Naive B cell (primary cell): ENCODE measurements around the gene VRK2. TPM values are rescaled to one million over a fixed set of nuclear protein-coding genes. Genes with fewer than 3 reads are reported as not detected.

Source experiments
- ATAC-seq, 2 donors: fragments of 150-1000 bp; cut with Tn5 transposase; 2 replicates each; pipeline ENCODE4 v1.10.0; 2021; ENCODE audit warnings: low read depth in 2 of 2, mild to moderate bottlenecking in 2 of 2, moderate library complexity in 2 of 2
- DNase-seq: peaks from one replicate; pipeline ENCODE4 v3.0.0; 2022
- H3K27ac Mint-ChIP-seq, 6 donors: one replicate each; pipeline ENCODE4 v1.8.0; 2020 to 2022; ENCODE audit warnings: mild to moderate bottlenecking in 6 of 6, mixed read lengths in 6 of 6, moderate library complexity in 5 of 6, inconsistent platforms in 2 of 6
- H3K27me3 Mint-ChIP-seq, 3 donors: one replicate each; pipeline ENCODE4 v1.8.0; 2021 to 2022; ENCODE audit warnings: mixed read lengths in 3 of 3, mild to moderate bottlenecking in 1 of 3
- H3K36me3 Mint-ChIP-seq, 2 donors: one replicate each; pipeline ENCODE4 v1.8.0; 2020 to 2022; ENCODE audit warnings: mixed read lengths in 2 of 2, inconsistent platforms in 1 of 2, mild to moderate bottlenecking in 1 of 2
- H3K4me1 Mint-ChIP-seq, 3 donors: one replicate each; pipeline ENCODE4 v1.8.0; 2020 to 2022; ENCODE audit warnings: mixed read lengths in 3 of 3, inconsistent platforms in 1 of 3, mild to moderate bottlenecking in 1 of 3, moderate library complexity in 1 of 3
- H3K4me3 Mint-ChIP-seq, 8 donors: one replicate each; pipeline ENCODE4 v1.8.0; 2020 to 2022; ENCODE audit warnings: mild to moderate bottlenecking in 8 of 8, mixed read lengths in 8 of 8, moderate library complexity in 8 of 8, inconsistent platforms in 2 of 8
- H3K9me3 Mint-ChIP-seq, 7 donors: one replicate each; pipeline ENCODE4 v1.8.0; 2020 to 2022; ENCODE audit warnings: mixed read lengths in 7 of 7, mild to moderate bottlenecking in 5 of 7, inconsistent platforms in 2 of 7, moderate library complexity in 1 of 7
- polyA plus RNA-seq, 6 donors: library from polyadenylated mRNA; unstranded; fragments of 300-500 nt; fragmentation: Illumina TruSeq; gene quantifications; one replicate each; pipeline ENCODE4 v1.2.3, GENCODE V29; 2021; ENCODE audit warnings: low read depth in 6 of 6

Gene VRK2
- polyA plus RNA-seq, 6 donors from 2014 or later = 34.3 to 47.0 (median 41.2) TPM

GRCh38 chr2:58039170-58039611 lies 7.4 kb upstream of the VRK2 start:
- Mint-ChIP-seq H3K36me3 (no peaks in the 10 kb centered on the region), H3K27ac (peak overlapping the region; percentile 36 to 94 (median 83)), H3K4me3 (peak overlapping the region; percentile 11 to 74 (median 64)), H3K4me1 (peaks cover 36 to 47% (median 46%) of the 10 kb centered on the region in 3 donors), H3K9me3 (peaks cover 0 to 4% (median 0%) of the 10 kb centered on the region in 7 donors), H3K27me3 (no peaks in the 10 kb centered on the region)
- DNase-seq (peak; percentile 65), ATAC-seq (peak; percentile 97)

DNA sequence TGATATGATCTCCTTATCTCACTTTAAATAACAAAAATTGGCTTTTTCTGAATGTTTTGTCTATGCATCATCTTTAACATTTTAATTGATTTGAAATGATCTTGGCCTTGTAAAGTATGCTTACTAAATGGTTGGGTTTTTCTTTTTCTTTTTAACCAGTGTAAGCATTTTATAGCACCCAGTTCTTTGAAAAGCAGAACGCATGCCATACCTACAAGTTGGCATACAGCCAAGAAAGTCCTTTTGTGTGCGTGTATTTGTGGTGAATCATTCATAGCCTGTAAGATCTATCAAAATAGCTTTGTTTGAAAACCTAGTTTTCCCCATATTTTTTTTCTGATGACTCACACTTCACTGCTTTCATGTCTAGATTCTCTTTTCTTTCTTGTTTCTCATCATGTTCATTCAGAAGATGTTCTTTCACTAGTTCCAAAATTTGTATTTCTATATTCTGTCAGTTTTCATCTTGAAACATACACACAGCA lies 4.1 kb upstream of the VRK2 start:
- H3K9me3 Mint-ChIP-seq = peaks cover 0 to 4% (median 0%) of the 10 kb centered on the region in 7 donors
- no peaks in the 10 kb centered on the region for H3K27me3 Mint-ChIP-seq

DNA sequence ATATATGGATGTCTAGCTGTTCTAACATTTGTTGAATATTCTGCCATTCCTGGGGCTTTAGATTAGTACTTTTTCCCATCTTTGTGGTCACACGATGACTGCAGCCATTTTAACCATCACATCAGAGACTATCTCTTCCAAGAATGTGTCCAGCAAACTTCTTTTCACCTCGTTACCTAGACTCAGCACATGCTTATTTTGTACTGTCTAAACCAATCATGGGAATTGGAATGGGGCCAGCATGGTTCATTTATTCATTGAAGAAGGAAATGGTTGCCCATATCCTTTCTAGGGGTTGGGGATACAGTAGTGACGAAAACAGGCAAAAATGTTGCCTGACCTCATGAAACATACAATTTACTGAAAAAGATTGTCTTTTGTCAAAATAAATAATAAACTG lies 2.5 kb upstream of the VRK2 start:
- peaks cover 41 to 46% (median 43%) of the 10 kb centered on the region in 3 donors for H3K4me1 Mint-ChIP-seq
- H3K36me3 Mint-ChIP-seq = peaks cover 0 to under 1% of the 10 kb centered on the region in 2 donors
- H3K27me3 Mint-ChIP-seq = no peaks in the 10 kb centered on the region
- H3K27ac Mint-ChIP-seq = peak overlapping the region in 3 of 6 donors; percentile 76 to 86 (median 81)
- ATAC-seq = no peak
- no peaks in the 10 kb centered on the region for H3K9me3 Mint-ChIP-seq
- peak overlapping the region in 2 of 8 donors; percentile 83 to 94 for H3K4me3 Mint-ChIP-seq
- no peak for DNase-seq

More for the DNA sequence above, 4.1 kb upstream of the VRK2 start:
- DNase-seq (no peak), ATAC-seq (no peak)
- peaks cover 45 to 50% (median 47%) of the 10 kb centered on the region in 3 donors for H3K4me1 Mint-ChIP-seq
- H3K4me3 Mint-ChIP-seq = no peak overlapping the region
- H3K27ac Mint-ChIP-seq = no peak overlapping the region
- no peaks in the 10 kb centered on the region for H3K36me3 Mint-ChIP-seq

DNA sequence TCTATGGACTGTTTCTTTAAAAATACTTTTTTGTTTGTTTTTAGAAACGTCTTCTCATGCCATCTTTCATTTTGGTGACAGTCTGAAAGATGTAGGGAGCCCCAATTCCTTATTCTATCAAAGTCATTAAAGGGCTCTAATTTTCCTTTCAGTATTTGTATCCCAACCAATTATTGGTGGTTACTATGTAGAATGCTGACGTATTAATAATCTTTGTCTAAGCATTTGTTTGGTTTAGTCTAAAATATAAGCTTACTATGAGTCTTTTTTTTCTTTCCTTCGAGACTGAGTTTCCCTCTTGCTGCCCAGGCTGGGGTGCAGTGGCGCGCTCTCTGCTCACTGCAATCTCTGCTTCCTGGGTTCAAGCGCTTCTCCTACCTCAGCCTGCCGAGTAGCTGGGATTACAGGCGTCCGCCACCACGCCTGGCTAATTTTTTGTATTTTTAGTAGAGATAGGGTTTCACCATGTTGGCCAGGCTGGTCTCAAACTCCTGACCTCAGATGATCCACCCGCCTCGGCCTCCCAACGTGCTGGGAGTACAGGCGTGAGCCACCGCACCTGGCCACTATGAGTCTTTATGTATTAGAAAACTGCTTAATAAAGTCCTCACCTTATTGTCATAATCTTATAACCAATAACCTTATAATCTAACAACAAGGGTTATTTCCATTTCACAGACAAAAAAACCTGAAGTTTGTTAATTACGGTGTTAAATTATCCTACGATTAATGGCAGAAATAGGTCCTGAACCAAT lies 849 bp upstream of the VRK2 start:
- DNase-seq (no peak), ATAC-seq (no peak)
- no peaks in the 10 kb centered on the region for H3K9me3 Mint-ChIP-seq
- H3K4me1 Mint-ChIP-seq = peaks cover 32 to 42% (median 39%) of the 10 kb centered on the region in 3 donors
- H3K27me3 Mint-ChIP-seq = no peaks in the 10 kb centered on the region
- H3K36me3 Mint-ChIP-seq = peaks cover 0 to 5% of the 10 kb centered on the region in 2 donors
- peak overlapping the region; percentile 81 to 97 (median 93) for H3K27ac Mint-ChIP-seq
- peak overlapping the region; percentile 83 to 99 (median 94) for H3K4me3 Mint-ChIP-seq

- Mint-ChIP-seq H3K36me3 (peaks cover 0 to 5% of the 10 kb centered on the region in 2 donors), H3K9me3 (no peaks in the 10 kb centered on the region), H3K27ac (peak overlapping the region; percentile 81 to 97 (median 96)), H3K27me3 (no peaks in the 10 kb centered on the region), H3K4me3 (peak overlapping the region; percentile 83 to 99 (median 94)), H3K4me1 (peaks cover 32 to 42% (median 40%) of the 10 kb centered on the region in 3 donors)
- no peak for DNase-seq
- ATAC-seq = no peak
Observed at GRCh38 chr2:58046335-58046584, 346 bp upstream of the VRK2 start.

DNA sequence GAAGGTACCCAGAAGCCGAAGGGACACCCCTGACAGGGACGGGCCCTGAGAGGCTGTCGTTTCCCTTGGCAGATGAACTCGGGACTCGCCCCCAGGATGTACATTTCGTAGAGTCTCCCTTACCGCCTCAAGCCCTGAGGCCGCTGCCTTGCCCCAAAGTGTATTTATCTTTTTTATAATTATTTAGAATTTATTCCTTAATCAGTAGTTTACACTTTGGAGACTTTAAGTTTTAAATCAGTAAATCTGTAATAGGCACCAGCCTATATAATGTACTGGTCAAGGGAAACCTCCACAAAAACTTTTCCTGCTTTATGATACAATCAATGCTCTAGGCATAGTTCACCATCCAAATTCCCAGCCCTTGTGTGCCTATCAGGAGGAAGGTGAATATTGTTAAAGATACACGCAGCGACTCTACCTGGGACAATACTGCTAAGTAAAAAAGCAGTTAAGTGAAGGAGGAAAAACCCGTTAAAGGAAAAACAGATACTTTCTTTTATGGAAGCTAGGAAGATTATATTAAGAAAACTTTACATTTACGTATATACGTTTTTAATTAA lies 848 bp downstream of the VRK2 start:
- Mint-ChIP-seq H3K4me1 (peaks cover 26 to 48% (median 43%) of the 10 kb centered on the region in 3 donors), H3K27me3 (no peaks in the 10 kb centered on the region), H3K36me3 (peaks cover 0 to 5% of the 10 kb centered on the region in 2 donors), H3K9me3 (no peaks in the 10 kb centered on the region), H3K4me3 (peak overlapping the region; percentile 83 to 99 (median 94)), H3K27ac (peak overlapping the region; percentile 81 to 97 (median 95))
- DNase-seq = no peak
- ATAC-seq = peak; percentile 14 to 20

- DNase-seq (no peak), ATAC-seq (no peak)
- Mint-ChIP-seq H3K27me3 (no peaks in the 10 kb centered on the region), H3K27ac (peak overlapping the region in 4 of 6 donors; percentile 4 to 81 (median 32)), H3K4me1 (peaks cover 22 to 48% (median 43%) of the 10 kb centered on the region in 3 donors), H3K9me3 (no peaks in the 10 kb centered on the region), H3K4me3 (peak overlapping the region in 6 of 8 donors; percentile 59 to 99 (median 75)), H3K36me3 (peaks cover 0 to 5% of the 10 kb centered on the region in 2 donors)
Observed at GRCh38 chr2:58047961-58048360, 1.4 kb downstream of the VRK2 start.

- no peak overlapping the region for H3K27ac Mint-ChIP-seq
- ATAC-seq (no peak), DNase-seq (no peak)
- H3K9me3 Mint-ChIP-seq = no peaks in the 10 kb centered on the region
- H3K27me3 Mint-ChIP-seq = no peaks in the 10 kb centered on the region
- H3K4me1 Mint-ChIP-seq = peaks cover 15 to 35% (median 28%) of the 10 kb centered on the region in 3 donors
- H3K4me3 Mint-ChIP-seq = no peak overlapping the region
- peaks cover 0 to 5% of the 10 kb centered on the region in 2 donors for H3K36me3 Mint-ChIP-seq
Observed at GRCh38 chr2:58051445-58051844, 4.8 kb downstream of the VRK2 start.

GRCh38 chr2:58052978-58053377 lies 6.4 kb downstream of the VRK2 start:
- peaks cover 0 to 10% of the 10 kb centered on the region in 2 donors for H3K36me3 Mint-ChIP-seq
- no peak for DNase-seq

DNA sequence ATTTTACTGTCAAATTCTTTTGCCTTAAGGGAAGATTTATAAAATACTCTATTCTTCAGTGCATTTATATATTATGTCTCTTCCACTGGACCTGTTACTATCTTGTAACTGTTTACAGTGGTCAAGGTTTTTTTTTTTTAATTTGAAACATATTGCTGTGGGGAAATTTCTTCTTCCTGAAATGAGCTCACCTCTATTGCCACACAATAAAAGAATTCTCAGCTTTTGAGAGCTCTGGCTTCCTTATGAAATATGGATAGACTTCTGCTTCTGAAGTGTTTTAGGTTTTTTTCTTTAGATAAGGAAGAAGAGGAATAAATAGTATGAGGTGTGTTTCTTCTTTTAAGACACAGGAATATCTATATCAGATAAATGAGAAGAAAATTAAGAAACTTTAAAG lies 7.7 kb downstream of the VRK2 start:
- DNase-seq (no peak), ATAC-seq (no peak)
- peaks cover 11 to 19% (median 17%) of the 10 kb centered on the region in 3 donors for H3K4me1 Mint-ChIP-seq
- peaks cover 0 to 12% of the 10 kb centered on the region in 2 donors for H3K36me3 Mint-ChIP-seq
- no peak overlapping the region for H3K4me3 Mint-ChIP-seq
- H3K27me3 Mint-ChIP-seq = no peaks in the 10 kb centered on the region
- H3K27ac Mint-ChIP-seq = no peak overlapping the region
- no peaks in the 10 kb centered on the region for H3K9me3 Mint-ChIP-seq

More at GRCh38 chr2:58052978-58053377, 6.4 kb downstream of the VRK2 start:
- Mint-ChIP-seq H3K4me3 (no peak overlapping the region), H3K9me3 (no peaks in the 10 kb centered on the region), H3K4me1 (peaks cover 16 to 28% (median 18%) of the 10 kb centered on the region in 3 donors), H3K27me3 (no peaks in the 10 kb centered on the region), H3K27ac (peak overlapping the region in 2 of 6 donors; percentile 39 to 61)
- ATAC-seq = no peak

DNA sequence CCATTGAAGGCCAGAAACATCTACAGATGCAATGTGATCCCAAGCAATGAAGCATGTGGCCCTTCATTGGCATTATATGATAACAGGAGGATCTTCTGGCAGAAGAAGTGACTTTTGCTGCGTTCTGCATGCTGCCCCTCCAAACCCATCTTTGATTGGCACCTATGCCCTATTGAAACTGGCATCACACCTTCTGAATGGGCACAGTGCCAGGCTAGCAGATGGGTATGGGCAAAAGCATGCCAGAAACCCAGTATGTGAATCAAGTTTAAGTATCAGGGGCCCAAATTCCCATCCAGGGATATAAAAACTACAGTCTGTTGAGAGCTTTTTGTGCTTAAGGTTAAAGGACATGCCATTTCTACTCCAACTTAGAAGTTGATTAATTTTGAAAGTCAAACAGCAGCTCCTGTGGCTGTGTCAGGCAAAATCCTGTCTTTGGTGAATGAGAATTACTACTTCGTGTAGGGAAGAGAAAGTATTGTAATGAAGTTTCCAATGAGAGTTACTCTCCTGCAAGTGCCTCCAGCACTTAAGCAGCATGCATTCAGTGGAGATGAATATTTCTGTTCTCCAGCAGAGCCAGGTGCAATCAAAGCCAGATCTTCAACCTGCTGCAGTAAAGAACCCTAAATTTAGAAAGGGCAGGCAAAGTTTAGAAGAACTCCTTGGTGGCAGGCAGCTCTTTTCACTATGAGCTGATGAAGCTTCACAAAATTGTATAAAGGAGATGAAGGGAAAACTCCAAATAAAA lies 8.6 kb downstream of the VRK2 start:
- Mint-ChIP-seq H3K9me3 (no peaks in the 10 kb centered on the region), H3K36me3 (peaks cover 0 to 9% of the 10 kb centered on the region in 2 donors), H3K27ac (peak overlapping the region in 2 of 6 donors; percentile 5 to 83), H3K4me3 (no peak overlapping the region), H3K4me1 (peaks cover 16 to 22% (median 17%) of the 10 kb centered on the region in 3 donors), H3K27me3 (no peaks in the 10 kb centered on the region)
- no peak for ATAC-seq
- no peak for DNase-seq

DNA sequence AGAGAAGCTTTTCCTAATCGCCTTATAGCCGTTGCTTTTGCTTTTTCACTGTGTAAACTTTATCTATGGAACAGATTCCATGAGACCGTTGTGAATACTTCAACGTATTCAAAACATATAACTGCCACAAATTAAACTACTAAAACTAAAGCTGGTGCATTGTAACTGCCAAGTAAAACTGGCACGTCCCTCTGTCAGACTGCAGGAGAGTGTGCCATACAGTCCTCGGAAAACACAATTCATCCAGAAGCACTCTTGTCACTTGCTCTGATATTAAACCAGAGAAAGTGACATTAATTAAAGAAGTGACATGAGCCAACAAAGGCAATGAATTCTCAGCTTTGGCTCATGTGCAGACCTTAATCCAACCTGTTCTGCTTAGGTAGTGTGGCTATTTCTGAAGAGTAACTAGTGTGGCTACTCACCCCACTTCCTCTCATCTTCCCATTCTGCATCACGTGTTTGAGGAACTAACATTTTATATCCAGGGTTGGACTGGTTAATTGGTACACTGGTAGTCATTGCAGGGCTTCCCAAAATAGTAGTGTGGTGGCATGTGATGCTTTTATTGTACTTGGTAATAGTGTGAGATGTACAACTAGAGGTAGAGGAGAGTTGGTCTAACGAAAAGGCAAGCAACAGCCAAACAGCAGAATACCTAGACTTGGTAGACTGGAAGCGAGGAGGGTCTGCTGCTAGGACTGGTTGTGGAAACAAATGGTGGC lies 9.7 kb downstream of the VRK2 start:
- no peak for ATAC-seq
- peaks cover 0 to 9% of the 10 kb centered on the region in 2 donors for H3K36me3 Mint-ChIP-seq

More for the DNA sequence above, 9.7 kb downstream of the VRK2 start:
- no peak for DNase-seq
- no peak overlapping the region for H3K27ac Mint-ChIP-seq
- H3K9me3 Mint-ChIP-seq = no peaks in the 10 kb centered on the region
- no peaks in the 10 kb centered on the region for H3K27me3 Mint-ChIP-seq
- peaks cover 14 to 22% (median 16%) of the 10 kb centered on the region in 3 donors for H3K4me1 Mint-ChIP-seq
- no peak overlapping the region for H3K4me3 Mint-ChIP-seq
